GM21381 (cell line): ENCODE measurements around the gene MINDY3.
"Not testable (repeated sequence)": the region's sequence is repeated elsewhere in the genome, so short reads cannot be mapped to it uniquely, and the experiment has no call there.

Experiments used
- ATAC-seq: cut with Tn5 transposase; IDR thresholded peaks from one replicate; pipeline ENCODE4 v1.9.1; 2021; ENCODE audit warnings: mild to moderate bottlenecking, moderate library complexity; ENCODE audit not compliant: unreplicated experiment

MINDY3 gene

DNA sequence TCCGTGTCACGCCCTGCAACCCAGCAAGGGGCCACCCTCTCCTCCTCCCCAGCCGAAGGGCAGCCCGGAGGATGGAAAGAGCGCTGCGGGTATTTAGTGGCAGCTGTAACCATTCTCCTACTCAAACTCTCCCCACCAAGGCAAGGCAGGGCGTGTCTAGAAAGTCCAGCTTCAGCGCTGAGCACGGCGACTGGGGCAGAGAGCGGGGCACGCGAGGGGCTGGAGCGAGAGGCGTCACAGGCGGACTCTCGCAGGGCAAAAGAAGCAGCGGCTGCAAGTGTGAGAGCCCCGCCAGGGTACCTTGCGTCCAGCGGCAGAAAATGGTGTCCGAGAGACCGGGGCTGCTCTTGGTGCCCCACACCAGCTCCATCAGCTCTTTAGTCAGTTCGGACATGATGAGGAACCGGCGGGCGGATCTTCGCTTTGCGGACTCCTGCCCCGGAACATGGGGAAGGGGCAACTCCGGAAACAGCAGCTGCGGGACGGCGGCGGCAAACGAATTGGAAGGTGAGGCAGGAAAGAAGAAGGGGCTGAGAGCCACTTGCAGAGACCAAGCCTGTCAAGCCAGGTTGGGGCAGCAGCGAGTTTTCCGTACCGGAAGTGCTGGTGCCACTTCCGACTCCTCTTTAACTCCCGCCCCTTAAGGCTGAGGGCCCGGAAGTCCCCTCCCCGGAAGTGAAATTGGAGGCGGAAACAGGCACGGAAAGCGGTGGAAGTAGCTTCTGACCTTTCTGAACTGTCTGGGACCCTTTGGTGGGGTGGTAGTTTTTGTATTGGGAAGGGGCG is at the start of gene MINDY3:
TSS of gene MINDY3 (minus strand) at position 602 of the 786 bp plus-strand sequence. CDS start at position 394, 208 bp downstream.
- ATAC-seq = peak; percentile 88

DNA sequence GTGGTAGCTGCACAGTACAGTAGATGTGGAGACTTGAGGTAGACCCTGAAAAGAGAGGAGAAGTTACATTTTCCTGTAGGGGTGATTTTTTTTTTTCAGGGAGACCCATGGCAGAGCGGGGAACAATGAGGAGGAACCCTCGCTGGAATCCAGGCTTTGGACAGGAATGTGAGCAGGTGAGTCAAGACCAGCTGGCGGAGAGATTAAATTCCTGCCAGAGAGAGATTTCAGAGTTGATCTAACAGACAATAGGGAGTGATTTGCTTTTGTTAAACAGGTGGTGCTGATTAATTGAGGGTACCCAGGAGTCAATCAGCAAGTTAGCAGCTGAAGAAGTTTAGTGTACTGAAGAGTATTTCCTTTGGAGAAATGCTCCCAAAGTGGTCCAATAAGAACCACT is 41.6 kb upstream of the MINDY3 start:
- ATAC-seq = no peak

- ATAC-seq = no peak
Observed at GRCh38 chr10:15898046-15898445, 37.7 kb upstream of the MINDY3 start.

DNA sequence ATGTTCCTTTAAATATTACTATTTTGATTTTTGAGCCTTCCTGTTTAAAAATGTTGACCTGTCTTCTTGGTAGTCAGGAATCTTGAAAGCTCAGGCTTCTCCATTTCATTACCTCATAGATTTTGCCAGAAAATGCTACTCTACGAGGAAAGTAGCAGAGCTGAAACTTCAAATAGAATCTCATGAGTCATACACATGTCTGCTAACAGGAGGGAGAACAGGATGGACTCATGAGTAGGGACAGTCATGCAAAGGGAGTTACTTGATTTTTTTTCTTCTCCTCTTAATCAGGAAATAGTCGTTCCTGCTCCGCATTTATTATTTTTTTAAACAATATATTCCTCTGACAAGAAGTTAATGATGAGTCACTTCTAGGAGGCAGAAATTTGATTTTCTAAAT is 37.0 kb upstream of the MINDY3 start:
- no peak for ATAC-seq

GRCh38 chr10:15896654-15897053 is 36.3 kb upstream of the MINDY3 start:
- no peak for ATAC-seq

DNA sequence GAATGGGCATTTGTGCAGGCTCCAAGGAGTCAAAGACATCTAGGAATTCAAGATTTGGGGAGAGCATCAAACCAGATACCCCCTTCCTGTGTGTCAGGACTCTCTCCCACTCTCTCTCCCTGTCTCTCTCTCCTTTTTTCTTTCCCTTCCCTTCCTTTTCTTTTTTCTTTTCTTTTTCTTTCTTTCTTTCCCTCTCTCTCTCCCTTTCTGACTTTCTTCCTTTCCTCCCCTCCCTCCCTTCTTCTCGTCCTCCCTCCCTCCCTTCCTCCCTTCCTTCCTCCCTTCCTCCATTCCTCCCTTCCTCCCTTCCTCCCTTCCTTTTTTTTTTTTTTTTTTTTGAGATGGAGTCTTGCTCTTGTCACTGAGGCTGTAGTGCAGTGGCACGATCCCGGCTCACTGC is 24.1 kb upstream of the MINDY3 start:
- no peak for ATAC-seq

DNA sequence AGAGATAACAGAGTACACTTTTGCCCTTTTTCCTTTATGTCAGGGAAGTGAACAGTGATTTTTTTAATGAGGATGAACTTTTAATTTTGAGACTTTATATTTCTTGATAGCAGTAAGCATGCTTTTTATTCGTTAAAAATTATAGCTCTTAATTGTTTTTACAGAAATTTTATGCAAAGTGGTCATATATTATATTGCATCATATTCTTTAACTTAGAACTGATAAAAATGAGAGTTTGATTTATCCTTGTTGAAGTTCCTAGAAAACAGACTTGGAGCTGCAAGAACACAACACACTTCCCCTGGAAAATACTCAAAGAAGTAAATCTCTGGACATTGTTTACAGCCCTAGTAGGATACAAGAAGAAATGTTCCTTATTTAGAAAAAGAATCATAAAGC is 21.2 kb upstream of the MINDY3 start:
- no peak for ATAC-seq

DNA sequence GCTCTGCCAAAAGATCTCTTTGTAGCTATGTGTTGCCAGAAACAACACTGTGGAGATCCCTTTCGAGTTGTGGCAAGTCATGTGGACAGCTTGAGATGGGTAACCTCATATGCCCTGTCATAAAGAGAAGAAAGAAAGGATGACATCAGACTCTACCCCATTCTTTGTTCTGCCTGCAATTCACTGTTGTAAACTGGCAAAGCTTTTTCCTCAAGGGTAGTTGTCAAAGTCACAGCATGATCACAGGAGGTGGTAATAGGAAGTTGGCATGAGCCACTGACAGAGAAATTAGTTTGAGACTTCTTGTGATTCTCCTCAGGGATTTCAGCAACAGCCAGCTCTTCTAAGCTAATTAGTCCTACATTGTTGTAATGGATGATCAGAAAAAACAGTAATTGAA is 19.4 kb upstream of the MINDY3 start:
- ATAC-seq = no peak

GRCh38 chr10:15879058-15879457 is 18.8 kb upstream of the MINDY3 start:
- no peak for ATAC-seq

DNA sequence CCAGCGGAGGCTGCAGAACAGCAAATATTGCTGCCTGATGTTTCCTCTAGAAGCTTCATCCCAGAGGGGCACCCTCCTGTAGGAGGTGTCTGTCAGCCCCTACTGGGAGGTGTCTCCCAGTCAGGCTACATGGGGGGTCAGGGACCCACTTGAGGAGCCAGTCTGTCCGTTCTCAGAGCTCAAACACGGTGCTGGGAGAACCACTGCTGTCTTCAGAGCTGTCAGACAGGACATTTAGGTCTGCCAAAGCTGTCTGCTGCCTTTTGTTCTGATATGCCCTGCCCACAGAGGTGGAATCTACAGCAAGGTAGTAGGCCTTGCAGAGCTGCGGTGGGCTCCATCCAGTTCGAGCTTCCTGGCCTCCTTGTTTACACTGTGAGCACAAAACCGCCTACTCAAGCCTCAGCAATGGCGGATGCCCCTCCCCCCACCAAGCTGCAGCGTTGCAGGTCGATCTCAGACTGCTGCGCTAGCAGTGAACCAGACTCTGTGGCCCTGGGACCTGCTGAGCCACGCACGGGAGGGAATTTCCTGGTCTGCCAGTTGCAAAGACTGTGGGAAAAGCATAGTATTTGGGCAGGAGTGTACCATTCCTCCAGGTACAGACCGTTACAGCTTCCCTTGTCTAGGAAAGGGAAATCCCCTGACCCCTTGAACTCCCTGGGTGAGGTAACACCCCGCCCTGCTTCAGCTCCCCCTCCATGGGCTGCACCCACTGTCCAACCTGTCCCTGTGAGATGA is 17.7 kb upstream of the MINDY3 start:
- ATAC-seq = no peak

DNA sequence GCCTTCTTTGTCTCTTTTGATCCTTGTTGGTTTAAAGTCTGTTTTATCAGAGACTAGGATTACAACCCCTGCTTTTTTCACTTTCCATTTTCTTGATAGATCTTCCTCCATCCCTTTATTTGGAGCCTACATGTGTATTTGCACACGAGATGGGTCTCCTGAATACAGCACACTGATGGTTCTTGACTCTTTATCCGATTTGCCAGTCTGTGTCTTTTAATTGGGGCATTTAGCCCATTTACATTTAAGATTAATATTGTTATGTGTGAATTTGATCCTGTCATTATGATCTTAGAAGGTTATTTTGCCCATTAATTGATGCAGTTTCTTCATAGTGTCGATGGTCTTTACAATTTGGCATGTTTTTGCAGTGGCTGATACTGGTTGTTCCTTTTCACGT is 16.0 kb upstream of the MINDY3 start:
- ATAC-seq = not testable (repeated sequence)

DNA sequence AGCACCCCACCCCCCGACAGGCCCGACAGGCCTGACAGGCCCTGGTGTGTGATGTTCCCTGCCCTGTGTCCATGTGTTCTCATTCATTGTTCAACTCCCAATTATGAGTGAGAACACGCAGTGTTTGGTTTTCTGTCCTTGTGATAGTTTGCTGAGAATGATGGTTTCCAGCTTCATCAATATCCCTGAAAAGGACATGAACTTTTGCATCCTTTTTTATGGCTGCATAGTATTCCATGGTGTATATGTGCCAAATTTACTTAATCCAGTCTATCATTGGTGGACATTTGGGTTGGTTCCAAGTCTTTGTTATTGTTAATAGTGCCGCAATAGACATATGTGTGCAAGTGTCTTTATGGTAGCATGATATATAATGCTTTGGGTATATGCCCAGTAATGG is 12.3 kb upstream of the MINDY3 start:
- ATAC-seq = not testable (repeated sequence)

- no peak for ATAC-seq
Observed at GRCh38 chr10:15871823-15872222, 11.5 kb upstream of the MINDY3 start.

- no peak for ATAC-seq
Observed at GRCh38 chr10:15869935-15870334, 9.6 kb upstream of the MINDY3 start.

GRCh38 chr10:15868006-15868405 is 7.7 kb upstream of the MINDY3 start:
- no peak for ATAC-seq

DNA sequence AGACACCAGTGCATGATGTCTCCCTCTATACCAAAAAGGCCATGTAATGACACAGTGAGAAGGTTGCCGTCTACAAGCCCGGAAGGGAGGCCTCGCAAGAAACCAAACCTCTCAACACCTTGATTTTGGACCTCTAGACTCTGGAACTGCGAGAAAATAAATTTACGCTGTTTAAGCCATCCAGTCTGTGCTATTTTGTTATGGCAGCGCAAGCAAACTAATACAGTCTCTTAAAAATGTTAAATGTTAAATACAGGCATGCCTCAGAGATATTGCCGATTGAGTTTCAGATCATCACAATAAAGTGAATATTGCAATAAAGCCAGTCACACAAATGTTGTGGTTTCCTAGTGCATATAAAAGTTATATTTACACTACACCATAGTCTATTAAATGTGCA is 5.0 kb upstream of the MINDY3 start:
- no peak for ATAC-seq

GRCh38 chr10:15864419-15864818 is 4.1 kb upstream of the MINDY3 start:
- no peak for ATAC-seq

- no peak for ATAC-seq
Observed at GRCh38 chr10:15863733-15864132, 3.4 kb upstream of the MINDY3 start.

GRCh38 chr10:15863323-15863722 is 3.0 kb upstream of the MINDY3 start:
- ATAC-seq = no peak

- ATAC-seq = peak; percentile 1
Observed at GRCh38 chr10:15860692-15861201, 440 bp upstream of the MINDY3 start.

DNA sequence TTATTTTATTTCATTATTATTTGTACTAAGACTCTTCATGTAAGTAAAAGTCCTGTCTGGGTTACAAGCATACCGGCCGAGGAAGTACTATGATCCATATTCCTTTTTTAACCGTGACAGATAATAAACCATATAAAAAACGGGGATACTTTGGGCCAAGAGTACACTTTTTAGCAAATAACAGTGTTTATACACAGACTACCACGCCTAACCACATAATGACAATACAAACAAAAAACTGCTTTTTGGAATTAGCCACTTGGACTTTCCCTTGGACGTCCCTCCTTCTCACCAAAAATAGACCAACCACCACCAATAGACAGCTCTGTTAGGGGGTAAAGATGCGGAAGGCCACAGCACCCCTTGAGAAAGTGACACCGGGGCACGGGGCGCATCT is 800 bp downstream of the MINDY3 start:
- peak; percentile 55 for ATAC-seq

DNA sequence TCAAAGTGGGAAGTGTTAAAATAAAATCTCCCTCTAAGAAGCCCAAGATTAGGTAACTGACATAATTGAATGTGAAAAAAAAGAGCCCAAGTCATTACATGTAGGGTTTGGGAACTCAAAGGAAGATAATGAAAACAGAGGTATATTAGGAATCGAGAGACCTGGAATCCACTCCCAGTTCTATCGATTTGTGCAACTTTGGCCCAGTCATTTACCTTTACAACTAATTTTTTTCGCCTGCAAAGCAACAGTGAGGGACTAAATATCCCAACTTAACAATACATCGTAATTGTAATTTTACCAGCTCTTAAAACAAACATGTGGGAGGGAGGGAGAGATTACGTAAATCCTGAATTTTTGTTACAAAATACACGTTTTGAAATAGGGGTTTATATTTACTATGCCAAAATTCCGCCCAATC is 1.4 kb downstream of the MINDY3 start:
- ATAC-seq = no peak
